Natural killer cell (primary cell): ENCODE measurements around the gene MEAK7. TPM values are rescaled to one million over a fixed set of nuclear protein-coding genes. Genes with fewer than 3 reads are reported as not detected.
"Not testable (repeated sequence)": the region's sequence is repeated elsewhere in the genome, so short reads cannot be mapped to it uniquely, and the experiment has no call there.

Experiments
- ATAC-seq, 3 donors: fragments of 150-1000 bp in 2 of 3; fragments of 200-7000 bp in 1 of 3; cut with Tn5 transposase; 1 replicate in 1 of 3; 2 replicates in 2 of 3; pipeline ENCODE4 v1.10.0; 2021; ENCODE audit warnings: mild to moderate bottlenecking in 2 of 3, moderate library complexity in 2 of 3
- DNase-seq, 2 donors: peaks; one replicate each; pipeline versions ENCODE4 v3.0.0 to v3.0.0-alpha.2; 2013 to 2021; ENCODE audit warnings: mixed read lengths in 1 of 2
- H3K27ac ChIP-seq: one replicate; pipeline ENCODE4 v1.5.1; 2013; ENCODE audit warnings: mild to moderate bottlenecking, low read length
- H3K27me3 ChIP-seq: one replicate; pipeline ENCODE4 v1.6.1; 2013; ENCODE audit warnings: low read length; ENCODE audit not compliant: control insufficient read depth, insufficient read depth
- H3K36me3 ChIP-seq: one replicate; pipeline ENCODE4 v1.6.1; 2013; ENCODE audit warnings: low read length; ENCODE audit not compliant: control insufficient read depth, insufficient read depth
- H3K4me1 ChIP-seq: one replicate; pipeline ENCODE4 v1.6.1; 2013; ENCODE audit warnings: low read length; ENCODE audit not compliant: control insufficient read depth, insufficient read depth
- H3K4me3 ChIP-seq: one replicate; pipeline ENCODE4 v1.5.1; 2013; ENCODE audit warnings: low read length
- H3K9me3 ChIP-seq: one replicate; pipeline ENCODE4 v1.6.1; 2013; ENCODE audit warnings: low read length; ENCODE audit not compliant: control insufficient read depth, insufficient read depth
- H3K27ac Mint-ChIP-seq, 2 donors: one replicate each; pipeline ENCODE4 v1.8.0; 2022; ENCODE audit warnings: mild to moderate bottlenecking in 2 of 2, mixed read lengths in 2 of 2, moderate library complexity in 1 of 2
- H3K27me3 Mint-ChIP-seq, 2 donors: one replicate each; pipeline ENCODE4 v1.8.0; 2022; ENCODE audit warnings: low read depth in 2 of 2, mixed read lengths in 2 of 2
- H3K36me3 Mint-ChIP-seq: one replicate; pipeline ENCODE4 v1.8.0; 2022; ENCODE audit warnings: mixed read lengths
- H3K4me1 Mint-ChIP-seq, 2 donors: one replicate each; pipeline ENCODE4 v1.8.0; 2022; ENCODE audit warnings: mixed read lengths in 2 of 2
- H3K4me3 Mint-ChIP-seq: one replicate; pipeline ENCODE4 v1.8.0; 2022; ENCODE audit warnings: mild to moderate bottlenecking, moderate library complexity, mixed read lengths
- H3K9me3 Mint-ChIP-seq, 2 donors: one replicate each; pipeline ENCODE4 v1.8.0; 2022; ENCODE audit warnings: mixed read lengths in 2 of 2
- WGBS: methylation state at CpG from one replicate; pipeline ENCODE4 v1.1.7; 2013; ENCODE audit warnings: missing lambda C conversion rate; ENCODE audit not compliant: insufficient coverage; 5-methylcytosine and 5-hydroxymethylcytosine counted together
- intact Hi-C: fragments of 100-400 bp; cut with micrococcal nuclease; formaldehyde crosslinking; loops from one replicate; pipeline ENCODE4 v1.14.2; 2022
- total RNA-seq, 4 donors: library from RNA; stranded (reverse); fragments of 120-200 nt in 1 of 4; gene quantifications; one replicate each; pipeline versions ENCODE4 v1.2.3 to v1.2.4, GENCODE V29; 2013 to 2022
- TF ChIP-seq, protein P1 (sequence below): fragments of 200-600 bp; IDR thresholded peaks from one replicate; pipeline ENCODE4 v1.8.0; 2022; ENCODE audit warnings: antibody characterized with exemption

MEAK7 gene
- total RNA-seq, 3 donors from 2014 or later (not counting 1 experiment from before 2014, with no cell fraction given) = 4.8 to 8.5 (median 4.8) TPM

DNA sequence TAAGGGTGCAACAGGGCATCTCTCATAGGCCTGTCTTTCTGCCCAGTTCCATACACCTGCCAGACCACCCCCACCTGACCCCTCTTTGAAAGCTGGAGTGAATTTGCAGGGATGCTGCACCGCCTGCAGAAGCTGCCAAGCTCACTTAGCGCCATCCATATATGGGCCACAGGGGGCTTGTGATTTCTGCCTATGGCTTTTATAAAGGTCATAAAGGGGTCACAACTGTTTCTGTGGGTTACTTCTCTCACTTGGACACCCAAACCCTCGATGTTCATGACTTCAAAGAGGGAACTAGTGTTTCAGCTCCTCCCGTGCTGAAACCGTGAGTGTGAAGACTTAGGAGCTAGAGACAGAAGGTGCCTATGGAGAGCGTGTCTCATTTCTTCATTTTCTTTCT, 23.9 kb upstream of the MEAK7 start:
- Mint-ChIP-seq H3K4me1 (no peaks in the 10 kb centered on the region), H3K9me3 (peaks cover 0 to 8% of the 10 kb centered on the region in 2 donors), H3K36me3 (no peaks in the 10 kb centered on the region), H3K27ac (no peak overlapping the region), H3K27me3 (peaks cover 16 to 18% of the 10 kb centered on the region in 2 donors), H3K4me3 (no peak overlapping the region)
- TF ChIP-seq, protein P1, sequence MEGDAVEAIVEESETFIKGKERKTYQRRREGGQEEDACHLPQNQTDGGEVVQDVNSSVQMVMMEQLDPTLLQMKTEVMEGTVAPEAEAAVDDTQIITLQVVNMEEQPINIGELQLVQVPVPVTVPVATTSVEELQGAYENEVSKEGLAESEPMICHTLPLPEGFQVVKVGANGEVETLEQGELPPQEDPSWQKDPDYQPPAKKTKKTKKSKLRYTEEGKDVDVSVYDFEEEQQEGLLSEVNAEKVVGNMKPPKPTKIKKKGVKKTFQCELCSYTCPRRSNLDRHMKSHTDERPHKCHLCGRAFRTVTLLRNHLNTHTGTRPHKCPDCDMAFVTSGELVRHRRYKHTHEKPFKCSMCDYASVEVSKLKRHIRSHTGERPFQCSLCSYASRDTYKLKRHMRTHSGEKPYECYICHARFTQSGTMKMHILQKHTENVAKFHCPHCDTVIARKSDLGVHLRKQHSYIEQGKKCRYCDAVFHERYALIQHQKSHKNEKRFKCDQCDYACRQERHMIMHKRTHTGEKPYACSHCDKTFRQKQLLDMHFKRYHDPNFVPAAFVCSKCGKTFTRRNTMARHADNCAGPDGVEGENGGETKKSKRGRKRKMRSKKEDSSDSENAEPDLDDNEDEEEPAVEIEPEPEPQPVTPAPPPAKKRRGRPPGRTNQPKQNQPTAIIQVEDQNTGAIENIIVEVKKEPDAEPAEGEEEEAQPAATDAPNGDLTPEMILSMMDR = no peak
- Histone ChIP-seq H3K27ac (no peak overlapping the region), H3K4me3 (no peak overlapping the region), H3K36me3 (no peaks in the 10 kb centered on the region), H3K4me1 (peaks cover 12% of the 10 kb centered on the region), H3K27me3 (no peaks in the 10 kb centered on the region), H3K9me3 (peaks cover 7% of the 10 kb centered on the region)
- ATAC-seq = peak in 1 of 3 donors; percentile 21
- intact Hi-C loops = no loop called here
- 47% methylated on average over 6 of the region's 6 CpGs for WGBS
- no peak for DNase-seq

DNA sequence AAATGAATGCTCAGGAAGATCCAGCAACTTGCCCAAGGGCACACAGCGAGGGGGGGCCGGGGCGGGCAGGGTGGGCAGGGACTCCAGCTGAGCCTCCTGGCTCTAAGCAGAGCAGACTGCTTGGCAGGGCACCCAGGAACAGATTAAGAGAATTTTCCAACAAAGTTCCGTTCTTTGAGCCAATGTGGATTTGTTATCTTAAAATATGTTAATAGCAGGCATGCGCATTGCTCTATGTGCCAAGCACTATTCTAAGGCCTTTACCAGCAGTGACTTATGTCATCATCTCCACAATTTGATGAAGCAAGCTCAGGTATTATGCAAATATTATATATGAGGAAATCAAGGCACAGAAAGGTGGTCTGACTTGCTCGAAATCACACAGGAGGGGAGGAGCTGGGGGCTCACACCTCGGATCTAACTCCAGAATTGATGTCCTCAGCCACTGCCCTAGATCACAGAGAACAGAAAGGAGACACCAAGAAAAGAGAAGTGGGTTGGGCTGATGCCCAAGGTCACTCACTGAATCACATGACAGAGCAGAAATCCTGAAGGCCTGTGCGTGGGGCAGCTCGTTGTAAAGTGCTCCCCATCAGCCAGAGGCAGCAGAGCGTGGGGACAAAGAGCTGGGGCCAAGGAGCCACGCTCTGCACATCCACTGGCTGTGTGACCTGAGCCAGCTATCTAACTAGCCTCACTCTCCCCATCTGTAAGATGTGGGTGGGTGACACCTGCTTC, 23.2 kb upstream of the MEAK7 start:
- TF ChIP-seq, protein P1 = no peak
- Mint-ChIP-seq H3K9me3 (peaks cover 0 to 8% of the 10 kb centered on the region in 2 donors), H3K4me3 (no peak overlapping the region), H3K36me3 (no peaks in the 10 kb centered on the region), H3K27me3 (peaks cover 16 to 18% of the 10 kb centered on the region in 2 donors), H3K4me1 (no peaks in the 10 kb centered on the region), H3K27ac (no peak overlapping the region)
- no peak overlapping the region for H3K27ac ChIP-seq
- H3K4me3 ChIP-seq = no peak overlapping the region
- H3K27me3 ChIP-seq = no peaks in the 10 kb centered on the region
- H3K36me3 ChIP-seq = no peaks in the 10 kb centered on the region
- DNase-seq (no peak), ATAC-seq (peak in 1 of 3 donors; percentile 52)
- intact Hi-C loops = no loop called here
- H3K4me1 ChIP-seq = peaks cover 12% of the 10 kb centered on the region
- 80% methylated on average over 11 of the region's 11 CpGs for WGBS
- peaks cover 7% of the 10 kb centered on the region for H3K9me3 ChIP-seq

DNA sequence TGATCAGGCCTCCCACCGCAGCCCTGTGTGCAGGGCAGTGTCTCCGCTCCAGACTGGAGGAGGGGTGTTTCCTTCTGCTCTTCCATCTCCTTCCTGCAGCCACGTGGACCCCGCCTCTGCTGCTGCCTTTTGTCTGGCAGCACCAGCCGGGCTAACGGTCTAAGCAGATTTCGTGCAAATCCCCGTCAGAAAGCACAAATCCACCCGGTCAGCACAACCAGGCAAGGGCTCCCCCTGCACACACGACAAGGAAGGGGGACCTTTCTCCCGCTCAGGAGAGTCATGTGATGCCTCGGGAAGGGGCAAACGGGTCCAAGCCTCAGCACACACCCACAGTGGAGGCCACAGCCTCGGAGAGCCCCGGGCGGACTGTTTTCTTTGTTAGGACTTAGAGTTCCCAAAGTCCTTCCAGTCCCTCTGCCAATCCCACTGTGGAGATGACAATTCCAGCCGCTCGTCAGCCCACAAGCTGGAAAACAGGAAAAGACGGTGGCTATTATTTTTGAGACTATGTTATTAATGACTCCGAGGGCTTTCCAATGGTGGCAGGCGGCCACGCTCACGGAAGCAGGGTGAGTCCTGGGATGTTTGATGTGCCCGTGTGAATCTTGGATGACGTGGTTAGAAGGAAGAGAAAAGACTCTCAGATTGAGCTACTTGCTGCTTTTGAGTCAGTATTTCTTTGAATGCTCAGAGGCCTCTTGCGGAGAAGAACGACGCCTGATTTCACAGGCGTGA, 22.5 kb upstream of the MEAK7 start:
- Mint-ChIP-seq H3K27ac (no peak overlapping the region), H3K9me3 (peaks cover 0 to 8% of the 10 kb centered on the region in 2 donors), H3K27me3 (peaks cover 10 to 13% of the 10 kb centered on the region in 2 donors), H3K4me1 (no peaks in the 10 kb centered on the region), H3K4me3 (no peak overlapping the region), H3K36me3 (no peaks in the 10 kb centered on the region)
- DNase-seq (no peak), ATAC-seq (no peak)
- Histone ChIP-seq H3K36me3 (no peaks in the 10 kb centered on the region), H3K4me1 (peaks cover 12% of the 10 kb centered on the region), H3K27me3 (no peaks in the 10 kb centered on the region), H3K9me3 (peaks cover 7% of the 10 kb centered on the region), H3K4me3 (no peak overlapping the region), H3K27ac (no peak overlapping the region)
- TF ChIP-seq, protein P1 = no peak
- intact Hi-C loops = no loop called here
- 68% methylated on average over 29 of the region's 29 CpGs for WGBS

DNA sequence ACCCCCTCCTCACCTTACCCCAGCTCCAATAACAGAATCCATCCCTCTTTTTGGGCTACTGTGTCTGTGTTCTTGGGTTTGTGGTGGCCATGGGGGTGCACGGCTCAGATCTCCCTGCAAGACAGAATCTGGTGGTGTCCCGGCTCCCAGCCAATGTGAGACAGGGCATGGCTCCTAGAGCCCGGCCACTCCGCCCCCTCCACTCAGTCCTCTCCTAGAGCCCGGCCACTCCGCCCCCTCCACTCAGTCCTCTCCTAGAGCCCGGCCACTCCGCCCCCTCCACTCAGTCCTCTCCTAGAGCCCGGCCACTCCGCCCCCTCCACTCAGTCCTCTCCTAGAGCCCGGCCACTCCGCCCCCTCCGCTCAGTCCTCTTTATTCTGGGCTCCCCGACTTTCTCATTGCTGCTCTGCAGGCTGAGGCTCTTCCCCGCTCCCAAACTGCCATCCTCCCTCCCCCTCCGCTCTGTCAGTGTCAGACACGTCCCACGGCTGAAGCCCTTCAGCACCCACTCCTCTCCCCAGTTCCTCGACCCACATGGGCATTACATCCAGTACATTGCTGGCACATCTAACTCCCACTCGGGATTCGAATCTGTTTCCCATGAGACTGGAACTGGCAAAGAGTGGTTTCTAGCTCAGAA, 20.6 kb upstream of the MEAK7 start:
- H3K27ac Mint-ChIP-seq = not testable (repeated sequence)

More for the DNA sequence above, 20.6 kb upstream of the MEAK7 start:
- H3K36me3 Mint-ChIP-seq, intact Hi-C loops, DNase-seq, H3K4me3 Mint-ChIP-seq, H3K9me3 ChIP-seq, H3K4me3 ChIP-seq, H3K27me3 ChIP-seq, H3K9me3 Mint-ChIP-seq, H3K36me3 ChIP-seq, H3K4me1 Mint-ChIP-seq, H3K27me3 Mint-ChIP-seq, H3K27ac ChIP-seq, ATAC-seq: not testable (repeated sequence)
- peaks cover 13% of the 10 kb centered on the region for H3K4me1 ChIP-seq
- 95% methylated on average over 17 of the region's 21 CpGs for WGBS
